HT-29 (cell line): ENCODE results near the gene KRTAP10-11. TPM values are rescaled to one million over a fixed set of nuclear protein-coding genes. Genes with fewer than 3 reads are reported as not detected.
"Not testable (repeated sequence)": the region's sequence is repeated elsewhere in the genome, so short reads cannot be mapped to it uniquely, and the experiment has no call there.

Experiments used
- DNase-seq: peaks from one replicate; pipeline ENCODE4 v3.0.0-alpha.2; 2015; ENCODE audit warnings: low spot score
- total RNA-seq: library from RNA; depleted of rRNA; stranded (reverse); fragments of >200 nt; shearing (Covaris generic); gene quantifications from 2 replicates; pipeline ENCODE4 v1.2.3, GENCODE V29; 2014

Gene KRTAP10-11
- total RNA-seq, 1 experiment from 2014 or later = not detected

- DNase-seq = no peak
These were observed 31.2 kb upstream of the KRTAP10-11 start for GRCh38 chr21:44614961-44615391.

GRCh38 chr21:44615466-44615865 lies 30.7 kb upstream of the KRTAP10-11 start:
- no peak for DNase-seq

DNA sequence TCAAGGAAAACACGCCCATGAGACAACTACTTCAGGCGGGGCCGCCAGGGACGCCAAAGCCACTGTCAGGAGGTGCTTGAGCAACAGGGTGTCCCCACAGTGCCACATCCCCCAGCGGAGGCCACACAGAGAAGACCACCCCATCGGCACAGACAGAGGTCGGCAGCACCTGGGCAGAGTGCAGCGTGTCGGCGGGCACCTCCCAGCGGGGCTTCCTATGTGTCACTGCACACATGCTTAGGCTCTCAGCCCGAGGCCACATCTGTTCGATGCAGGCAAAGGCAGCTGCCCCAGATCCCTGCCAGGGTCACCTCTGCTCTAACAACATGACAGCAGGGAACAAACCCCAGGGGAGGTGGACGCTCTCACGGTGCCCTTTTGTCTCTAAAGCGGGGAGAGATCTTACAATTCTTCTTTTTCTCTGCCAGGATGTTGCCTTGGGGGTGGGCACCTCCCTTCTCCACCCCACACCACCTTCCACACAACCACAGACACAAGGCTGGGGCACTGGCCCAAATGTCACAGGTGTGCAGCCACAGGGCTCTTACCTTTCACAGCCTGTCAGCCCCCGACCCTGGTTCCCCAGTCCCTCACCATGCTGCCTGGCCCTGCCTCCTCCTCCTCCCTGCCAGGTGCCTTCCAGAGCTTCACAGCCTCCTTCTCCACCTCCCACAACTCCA lies 30.2 kb upstream of the KRTAP10-11 start:
- no peak for DNase-seq

DNA sequence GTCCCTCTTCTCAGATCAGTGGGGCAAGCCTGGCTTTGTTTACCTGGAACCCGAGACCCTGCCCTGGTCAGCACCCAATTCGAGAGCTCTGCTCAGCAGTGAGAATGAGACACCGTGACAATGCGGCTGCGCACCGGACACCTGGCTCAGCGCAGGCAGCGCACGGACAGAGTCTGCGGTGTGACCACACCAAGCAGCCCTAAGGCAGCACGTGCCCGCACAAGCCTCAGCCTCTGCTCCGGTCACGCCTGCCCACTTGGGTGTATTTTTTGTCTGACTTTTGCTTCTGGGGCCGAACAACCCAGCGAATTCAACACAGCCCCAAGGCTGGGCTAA lies 29.7 kb upstream of the KRTAP10-11 start:
- no peak for DNase-seq

GRCh38 chr21:44617071-44617501 lies 29.1 kb upstream of the KRTAP10-11 start:
- no peak for DNase-seq

GRCh38 chr21:44618504-44618903 lies 27.7 kb upstream of the KRTAP10-11 start:
- peak; percentile 14 for DNase-seq

- DNase-seq = no peak
These were observed 27.3 kb upstream of the KRTAP10-11 start for GRCh38 chr21:44618909-44619308.

DNA sequence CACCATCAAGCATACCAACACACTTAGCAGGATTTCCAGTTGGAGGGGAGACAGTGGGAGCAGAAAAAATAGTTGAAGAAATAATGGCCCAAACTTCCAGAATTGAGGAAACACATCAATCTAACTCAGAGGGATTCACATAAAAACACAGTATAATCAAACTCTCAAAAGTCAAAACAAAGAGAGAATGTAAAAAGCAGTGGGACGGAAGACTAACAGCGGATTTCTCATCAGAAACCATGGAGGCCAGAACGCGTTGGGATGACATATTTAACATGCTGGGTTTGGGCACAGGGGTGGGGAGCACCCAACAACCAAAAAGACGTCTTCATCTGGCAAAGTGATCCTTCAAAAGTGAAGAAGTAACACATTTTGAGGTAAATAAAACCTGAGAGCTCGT lies 26.3 kb upstream of the KRTAP10-11 start:
- no peak for DNase-seq

DNA sequence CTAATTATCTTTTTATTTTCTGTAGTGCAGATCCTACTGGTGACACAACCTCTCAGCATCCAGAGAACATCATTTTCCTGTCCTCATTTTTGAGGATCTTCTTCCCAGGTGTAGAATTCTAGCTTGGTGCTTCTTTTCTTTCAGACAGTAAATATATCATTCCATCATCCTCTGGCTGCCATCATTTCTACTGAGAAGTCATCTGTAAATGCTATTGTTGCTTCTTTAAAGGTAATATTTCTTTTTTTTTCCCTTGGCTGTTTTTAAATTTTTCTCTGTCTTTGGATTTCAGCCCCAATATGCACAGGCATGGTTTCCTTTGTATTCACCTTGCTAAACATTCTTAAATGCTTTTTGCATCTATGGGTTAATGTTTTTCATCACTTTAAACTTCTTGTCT lies 22.6 kb upstream of the KRTAP10-11 start:
- DNase-seq = no peak

- DNase-seq = no peak
These were observed 20.5 kb upstream of the KRTAP10-11 start for GRCh38 chr21:44625756-44626155.

- DNase-seq = no peak
These were observed 20.0 kb upstream of the KRTAP10-11 start for GRCh38 chr21:44626262-44626661.

- DNase-seq = no peak
These were observed 19.5 kb upstream of the KRTAP10-11 start, which contains the start of gene KRTAP10-9 for GRCh38 chr21:44626673-44627143. KRTAP10-9 (plus strand) TSS chr21:44627093; CDS start chr21:44627172, 79 bp downstream.

DNA sequence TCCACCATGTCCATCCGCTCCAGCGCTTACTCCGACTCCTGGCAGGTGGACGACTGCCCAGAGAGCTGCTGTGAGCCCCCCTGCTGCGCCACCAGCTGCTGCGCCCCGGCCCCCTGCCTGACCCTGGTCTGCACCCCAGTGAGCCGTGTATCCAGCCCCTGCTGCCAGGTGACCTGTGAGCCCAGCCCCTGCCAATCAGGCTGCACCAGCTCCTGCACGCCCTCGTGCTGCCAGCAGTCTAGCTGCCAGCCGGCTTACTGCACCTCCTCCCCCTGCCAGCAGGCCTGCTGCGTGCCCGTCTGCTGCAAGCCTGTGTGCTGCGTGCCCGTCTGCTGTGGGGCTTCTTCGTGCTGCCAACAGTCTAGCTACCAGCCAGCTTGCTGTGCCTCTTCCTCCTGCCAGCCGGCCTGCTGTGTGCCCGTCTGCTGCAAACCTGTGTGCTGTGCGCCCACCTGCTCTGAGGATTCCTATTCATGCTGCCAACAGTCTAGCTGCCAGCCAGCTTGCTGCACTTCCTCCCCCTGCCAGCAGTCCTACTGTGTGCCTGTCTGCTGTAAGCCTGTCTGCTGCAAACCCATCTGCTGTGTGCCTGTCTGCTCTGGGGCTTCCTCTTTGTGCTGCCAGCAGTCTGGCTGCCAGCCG lies 18.9 kb upstream of the KRTAP10-11 start:
- DNase-seq = not testable (repeated sequence)

DNA sequence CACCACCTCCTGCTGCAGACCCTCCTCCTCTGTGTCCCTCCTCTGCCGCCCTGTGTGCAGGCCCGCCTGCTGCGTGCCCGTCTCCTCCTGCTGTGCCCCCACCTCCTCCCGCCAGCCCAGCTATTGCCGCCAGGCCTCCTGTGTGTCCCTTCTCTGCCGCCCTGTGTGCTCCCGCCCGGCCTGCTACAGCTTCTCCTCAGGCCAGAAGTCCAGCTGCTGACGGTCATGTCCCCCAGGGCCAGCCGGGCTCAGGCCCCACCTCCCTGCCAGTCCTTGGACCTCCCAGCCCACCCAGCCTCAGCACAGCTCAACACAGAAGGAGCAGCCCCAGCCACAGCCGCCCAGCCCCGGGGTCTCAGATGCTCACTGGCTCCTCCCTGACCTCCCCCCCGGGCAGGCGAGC lies 18.4 kb upstream of the KRTAP10-11 start:
- DNase-seq = not testable (repeated sequence)

- no peak for DNase-seq
These were observed 17.4 kb upstream of the KRTAP10-11 start for GRCh38 chr21:44628707-44629391.

- DNase-seq = no peak
These were observed 15.8 kb upstream of the KRTAP10-11 start for GRCh38 chr21:44630440-44630839.

DNA sequence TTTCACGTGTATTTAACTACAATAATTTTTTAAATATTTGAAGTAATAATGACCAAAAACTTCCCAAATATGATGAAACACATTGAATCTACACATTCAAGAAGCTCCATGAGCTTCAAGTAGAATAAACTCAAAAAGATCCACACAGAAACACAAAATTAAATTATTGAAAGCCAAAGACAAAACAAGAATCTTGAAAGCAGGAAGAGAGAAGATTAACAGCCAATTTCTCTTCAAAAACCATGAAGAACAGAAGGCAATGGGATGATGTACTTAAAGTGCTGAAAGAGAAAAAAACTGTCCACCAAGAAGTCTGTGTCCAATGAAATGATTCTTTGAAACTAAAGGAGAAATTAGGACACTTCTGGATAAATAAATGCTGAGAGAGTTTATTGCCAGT lies 14.1 kb upstream of the KRTAP10-11 start:
- no peak for DNase-seq

DNA sequence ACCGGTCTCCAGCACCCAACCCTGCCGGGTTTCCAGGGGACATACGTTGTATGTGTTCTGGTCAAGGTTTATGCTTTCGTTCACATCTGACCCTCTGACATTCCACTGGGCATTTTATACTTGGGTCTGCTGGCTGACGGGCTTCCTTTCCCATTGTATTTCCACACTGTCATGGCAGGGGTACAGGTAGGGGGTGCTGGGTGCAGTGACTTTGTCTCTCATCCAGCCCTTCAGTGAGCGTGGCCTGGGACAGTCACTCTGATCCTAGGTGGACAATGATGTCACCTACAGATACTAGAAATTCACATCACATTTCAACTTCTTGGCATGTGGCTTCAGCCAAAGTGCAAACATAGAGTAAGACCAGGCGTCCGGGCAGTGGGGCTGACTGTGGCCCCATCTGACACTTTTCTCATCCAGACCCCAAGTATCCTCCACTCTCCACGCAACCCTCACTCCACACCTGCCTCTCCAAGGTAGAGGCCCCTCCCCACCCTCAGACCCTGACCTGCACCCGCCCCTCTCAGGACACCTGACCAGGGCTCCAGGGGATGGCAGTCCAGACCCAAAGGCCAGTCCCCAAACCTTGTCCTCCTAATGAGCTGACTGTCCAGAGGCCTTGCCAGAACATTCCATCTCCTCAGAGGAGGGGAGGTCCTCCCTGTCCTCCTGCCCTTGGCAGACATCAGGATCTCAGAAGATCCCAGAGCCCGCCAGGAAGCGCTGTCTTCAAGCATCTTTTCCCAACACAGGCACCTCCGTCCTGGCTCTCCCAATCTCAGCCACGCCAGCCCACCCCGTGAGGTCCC lies 9.8 kb upstream of the KRTAP10-11 start:
- DNase-seq = no peak

- no peak for DNase-seq
These were observed 9.0 kb upstream of the KRTAP10-11 start, which contains the start of gene KRTAP10-10 for GRCh38 chr21:44637018-44637850. KRTAP10-10 (plus strand) TSS chr21:44637356; CDS start chr21:44637418, 62 bp downstream.

GRCh38 chr21:44637851-44638348 lies 8.3 kb upstream of the KRTAP10-11 start:
- DNase-seq = not testable (repeated sequence)
